HG02885 (cell line): ENCODE results near the gene ANTXR1.
"Not testable (repeated sequence)": the region's sequence is repeated elsewhere in the genome, so short reads cannot be mapped to it uniquely, and the experiment has no call there.

Experiments
- ATAC-seq: cut with Tn5 transposase; IDR thresholded peaks from one replicate; pipeline ENCODE4 v1.9.1; 2021; ENCODE audit warnings: mild to moderate bottlenecking; ENCODE audit not compliant: unreplicated experiment, poor library complexity

ANTXR1 gene

GRCh38 chr2:69173706-69174105, 160.7 kb downstream of the ANTXR1 start:
- no peak for ATAC-seq

GRCh38 chr2:69174211-69174610, 161.2 kb downstream of the ANTXR1 start:
- not testable (repeated sequence) for ATAC-seq

- ATAC-seq, result no peak
Measured at GRCh38 chr2:69175790-69176715, 163.1 kb downstream of the ANTXR1 start.

- no peak for ATAC-seq
Measured at GRCh38 chr2:69177063-69177771, 164.2 kb downstream of the ANTXR1 start.

GRCh38 chr2:69177785-69178636, 165.0 kb downstream of the ANTXR1 start:
- peak; percentile 41 for ATAC-seq

GRCh38 chr2:69178756-69179155, 165.8 kb downstream of the ANTXR1 start:
- no peak for ATAC-seq

- ATAC-seq, result no peak
Measured at GRCh38 chr2:69180227-69180626, 167.2 kb downstream of the ANTXR1 start.

- no peak for ATAC-seq
Measured at GRCh38 chr2:69180974-69181373, 168.0 kb downstream of the ANTXR1 start.

- no peak for ATAC-seq
Measured at GRCh38 chr2:69181806-69182427, 168.9 kb downstream of the ANTXR1 start.

- ATAC-seq, result no peak
Measured at GRCh38 chr2:69183659-69184058, 170.7 kb downstream of the ANTXR1 start.

- ATAC-seq, result no peak
Measured at GRCh38 chr2:69184224-69184623, 171.2 kb downstream of the ANTXR1 start.

- no peak for ATAC-seq
Measured at GRCh38 chr2:69185807-69186206, 172.8 kb downstream of the ANTXR1 start.

- ATAC-seq, result no peak
Measured at GRCh38 chr2:69186614-69187013, 173.6 kb downstream of the ANTXR1 start.

- ATAC-seq, result no peak
Measured at GRCh38 chr2:69188182-69188900, 175.4 kb downstream of the ANTXR1 start.

GRCh38 chr2:69190743-69191404, 177.9 kb downstream of the ANTXR1 start:
- ATAC-seq, result no peak

GRCh38 chr2:69191634-69192033, 178.7 kb downstream of the ANTXR1 start:
- ATAC-seq, result no peak

GRCh38 chr2:69192176-69192945, 179.4 kb downstream of the ANTXR1 start:
- ATAC-seq, result no peak

- ATAC-seq, result no peak
Measured at GRCh38 chr2:69195706-69196105, 182.7 kb downstream of the ANTXR1 start.
